RWPE1 (cell line): ENCODE data around the gene C17orf100.

ENCODE experiments used
- CTCF ChIA-PET: fragments of 350-600 bp; sonication (Branson Sonifier 250); formaldehyde crosslinking; extraction: SDS; loops from one replicate; lab custom pipeline; 2021; lab: Yijun Ruan, JAX
- POLR2A ChIA-PET: fragments of 400-600 bp; formaldehyde crosslinking; extraction: SDS; loops from one replicate; lab custom pipeline; 2020; ENCODE audit warnings: antibody characterized with exemption; ENCODE audit not compliant: low non-redundant PET; lab: Yijun Ruan, JAX
- DNase-seq: peaks from one replicate; pipeline ENCODE4 v3.0.0; 2012; ENCODE audit warnings: low spot score
- H3K27ac ChIP-seq: fragments of 450-650 bp; 2 replicates; pipeline ENCODE4 v1.5.1; 2017
- TF ChIP-seq, protein P1 (sequence below): fragments of 450-650 bp; conservative IDR thresholded peaks from 2 replicates; pipeline ENCODE4 v1.5.1; 2017; ENCODE audit warnings: low read depth, mild to moderate bottlenecking

Gene C17orf100

GRCh38 chr17:6702567-6703215, 51.1 kb downstream of the C17orf100 start:
- TF ChIP-seq, protein P1, sequence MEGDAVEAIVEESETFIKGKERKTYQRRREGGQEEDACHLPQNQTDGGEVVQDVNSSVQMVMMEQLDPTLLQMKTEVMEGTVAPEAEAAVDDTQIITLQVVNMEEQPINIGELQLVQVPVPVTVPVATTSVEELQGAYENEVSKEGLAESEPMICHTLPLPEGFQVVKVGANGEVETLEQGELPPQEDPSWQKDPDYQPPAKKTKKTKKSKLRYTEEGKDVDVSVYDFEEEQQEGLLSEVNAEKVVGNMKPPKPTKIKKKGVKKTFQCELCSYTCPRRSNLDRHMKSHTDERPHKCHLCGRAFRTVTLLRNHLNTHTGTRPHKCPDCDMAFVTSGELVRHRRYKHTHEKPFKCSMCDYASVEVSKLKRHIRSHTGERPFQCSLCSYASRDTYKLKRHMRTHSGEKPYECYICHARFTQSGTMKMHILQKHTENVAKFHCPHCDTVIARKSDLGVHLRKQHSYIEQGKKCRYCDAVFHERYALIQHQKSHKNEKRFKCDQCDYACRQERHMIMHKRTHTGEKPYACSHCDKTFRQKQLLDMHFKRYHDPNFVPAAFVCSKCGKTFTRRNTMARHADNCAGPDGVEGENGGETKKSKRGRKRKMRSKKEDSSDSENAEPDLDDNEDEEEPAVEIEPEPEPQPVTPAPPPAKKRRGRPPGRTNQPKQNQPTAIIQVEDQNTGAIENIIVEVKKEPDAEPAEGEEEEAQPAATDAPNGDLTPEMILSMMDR, result no peak
- ChIA-PET CTCF (interaction anchor here (0.5 to 0.9 kb wide), 2 partner anchors 27 to 941 kb away, joined by 3 read pairs; no protein-coding TSS in a partner anchor), POLR2A (no interaction called here)
- no peak overlapping the region for H3K27ac ChIP-seq
- DNase-seq, result no peak
